GM12875 (cell line): ENCODE measurements around the gene MTERF1.

Experiments used
- H3K4me3 ChIP-seq: one replicate; pipeline ENCODE4 v1.5.1; 2011; ENCODE audit warnings: low read depth, low read length, control low read depth
- CTCF ChIP-seq: IDR thresholded peaks from 2 replicates; pipeline ENCODE4 v1.5.1; 2011; ENCODE audit warnings: low read depth, mild to moderate bottlenecking, control low read depth, inconsistent platforms, low read length, moderate library complexity, borderline replicate concordance; ENCODE audit not compliant: insufficient read depth

Gene MTERF1, protein sequence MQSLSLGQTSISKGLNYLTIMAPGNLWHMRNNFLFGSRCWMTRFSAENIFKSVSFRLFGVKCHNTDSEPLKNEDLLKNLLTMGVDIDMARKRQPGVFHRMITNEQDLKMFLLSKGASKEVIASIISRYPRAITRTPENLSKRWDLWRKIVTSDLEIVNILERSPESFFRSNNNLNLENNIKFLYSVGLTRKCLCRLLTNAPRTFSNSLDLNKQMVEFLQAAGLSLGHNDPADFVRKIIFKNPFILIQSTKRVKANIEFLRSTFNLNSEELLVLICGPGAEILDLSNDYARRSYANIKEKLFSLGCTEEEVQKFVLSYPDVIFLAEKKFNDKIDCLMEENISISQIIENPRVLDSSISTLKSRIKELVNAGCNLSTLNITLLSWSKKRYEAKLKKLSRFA

GRCh38 chr7:91880413-91881241 is at the start of gene MTERF1:
Gene MTERF1, minus strand, starts transcription at chr7:91880702. Its CDS starts 619 bp downstream, at chr7:91880083.
- peak; percentile 92 for TF ChIP-seq CTCF
- peak within 1 kb of the TSS; percentile 92 for H3K4me3 ChIP-seq

DNA sequence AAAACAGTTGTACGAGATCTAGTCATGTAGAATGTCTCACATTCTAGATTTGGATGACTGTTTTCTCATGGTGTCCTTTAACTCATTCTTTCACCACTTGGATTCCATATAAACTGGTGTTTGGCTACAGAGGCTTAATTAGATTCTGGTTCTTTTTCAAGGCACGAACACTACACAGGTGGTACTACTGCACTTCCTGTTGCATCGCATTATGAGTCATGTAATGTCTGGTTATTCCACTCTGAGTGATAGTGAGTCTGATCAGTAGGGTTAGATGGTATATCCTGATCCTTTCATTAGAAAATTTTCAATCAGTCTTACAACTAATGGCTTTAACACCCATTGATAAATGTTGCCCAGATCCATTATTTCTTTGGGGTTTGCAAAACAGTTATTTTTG is 49.0 kb upstream of the MTERF1 start:
- no peak for TF ChIP-seq CTCF
- no peak overlapping the region for H3K4me3 ChIP-seq

DNA sequence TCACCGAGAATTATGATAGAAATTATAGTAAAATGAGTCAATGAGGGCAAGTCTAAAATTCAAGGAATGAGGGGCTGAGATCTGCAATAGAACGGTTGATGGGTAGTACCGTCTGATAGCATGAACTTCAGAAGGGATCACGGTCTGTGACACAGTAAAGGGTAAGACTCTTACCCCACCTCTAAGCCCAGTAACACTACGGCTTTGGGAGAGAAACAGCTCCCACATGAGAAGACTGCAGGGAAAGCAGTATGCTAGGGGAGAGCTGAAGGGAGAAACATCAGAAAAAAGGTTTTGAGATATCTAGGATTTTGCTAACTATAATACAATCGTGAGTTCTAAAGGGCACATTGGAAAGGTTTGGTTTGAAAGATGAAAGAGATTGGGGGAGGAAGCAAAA is 47.4 kb upstream of the MTERF1 start:
- TF ChIP-seq CTCF = no peak
- no peak overlapping the region for H3K4me3 ChIP-seq

DNA sequence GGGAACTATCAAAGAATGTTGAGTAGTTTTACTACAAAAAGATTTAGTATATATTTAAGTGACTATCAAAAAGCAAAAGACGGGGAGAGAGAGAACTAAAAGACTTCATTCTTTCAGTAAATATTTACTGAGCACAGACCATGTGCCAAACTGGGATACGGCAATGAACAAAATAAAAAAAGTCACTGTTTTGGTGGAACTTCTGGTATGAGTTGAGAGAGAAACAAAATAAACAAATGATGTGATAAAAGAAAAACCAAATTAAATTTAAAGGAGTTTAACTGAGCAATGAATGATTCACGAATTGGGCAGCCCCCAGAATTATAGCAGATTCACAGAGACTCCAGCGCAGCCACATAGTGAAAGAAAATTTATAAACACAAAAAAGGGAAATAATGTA is 42.4 kb upstream of the MTERF1 start:
- no peak overlapping the region for H3K4me3 ChIP-seq
- TF ChIP-seq CTCF = no peak

GRCh38 chr7:91918356-91918755 is 37.9 kb upstream of the MTERF1 start:
- H3K4me3 ChIP-seq = no peak overlapping the region
- TF ChIP-seq CTCF = no peak

GRCh38 chr7:91916051-91916440 is 35.5 kb upstream of the MTERF1 start:
- no peak overlapping the region for H3K4me3 ChIP-seq
- TF ChIP-seq CTCF = no peak
